Activated T-helper 1 cell treated with anti-CD3 and anti-CD28 coated beads, Interleukin-2, amount 50 U/mL, for 16 hours (primary cell): ENCODE results near the gene RASA3.

ENCODE experiments used
- DNase-seq, 2 donors: peaks; one replicate each; pipeline ENCODE4 v3.0.0-alpha.2; 2020; ENCODE audit warnings: low read depth in 1 of 2, low spot score in 1 of 2

RASA3 gene

GRCh38 chr13:113960276-113960948, 172.0 kb downstream of the RASA3 start:
- DNase-seq, result no peak

DNA sequence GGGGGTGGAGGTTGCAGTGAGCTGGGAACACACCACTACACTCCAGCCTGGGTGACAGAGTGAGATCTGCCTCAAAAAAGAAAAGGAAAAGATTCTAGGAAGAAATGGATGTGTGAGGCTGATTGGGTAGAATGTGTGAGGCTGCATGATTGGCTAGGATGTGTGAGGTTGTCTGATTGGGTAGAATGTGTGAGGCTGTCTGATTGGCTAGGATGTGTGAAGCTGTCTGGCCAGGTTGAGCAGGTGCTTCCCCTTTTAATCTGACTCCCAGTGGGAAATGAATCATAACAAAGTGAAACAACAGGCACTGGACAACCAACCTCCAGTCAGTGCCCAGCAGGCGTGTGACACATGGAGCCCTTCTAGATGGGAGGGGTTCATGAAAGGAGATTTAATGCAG, 173.2 kb downstream of the RASA3 start:
- no peak for DNase-seq

DNA sequence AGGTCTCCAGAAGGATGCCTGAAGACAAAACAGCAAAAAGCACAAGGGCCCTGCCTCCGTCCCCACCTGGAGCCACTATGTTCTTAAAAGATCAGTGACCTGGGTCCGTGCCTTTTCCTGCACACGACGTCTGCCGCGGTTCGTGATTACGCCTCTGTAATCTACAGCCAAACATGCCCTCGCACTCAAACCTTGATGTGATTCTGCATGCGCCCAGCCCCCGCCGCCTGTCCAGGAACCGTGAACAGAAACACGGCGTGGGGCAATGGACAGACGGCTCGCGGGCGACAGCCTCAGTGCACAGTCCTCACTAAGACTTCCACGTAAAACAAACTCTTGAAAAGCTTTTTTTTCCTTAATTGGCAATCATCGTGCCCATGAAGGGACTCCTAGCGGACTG, 174.1 kb downstream of the RASA3 start:
- no peak for DNase-seq

- DNase-seq, result no peak
Measured at GRCh38 chr13:113956571-113956970, 175.9 kb downstream of the RASA3 start.

DNA sequence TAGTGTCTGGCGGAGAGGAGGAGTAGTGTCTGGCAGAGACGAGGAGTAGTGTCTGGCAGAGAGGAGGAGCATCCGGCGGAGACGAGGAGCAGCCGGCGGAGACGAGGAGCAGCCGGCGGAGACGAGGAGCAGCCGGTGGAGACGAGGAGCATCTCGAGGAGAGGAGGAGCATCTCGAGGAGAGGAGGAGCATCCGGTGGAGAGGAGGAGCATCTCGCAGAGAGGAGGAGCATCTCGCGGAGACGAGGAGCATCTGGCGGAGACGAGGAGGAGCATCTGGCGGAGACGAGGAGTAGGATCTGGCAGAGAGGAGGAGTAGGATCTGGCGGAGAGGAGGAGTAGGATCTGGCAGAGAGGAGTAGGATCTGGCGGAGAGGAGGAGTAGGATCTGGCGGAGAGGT, 176.7 kb downstream of the RASA3 start:
- DNase-seq, result no peak

DNA sequence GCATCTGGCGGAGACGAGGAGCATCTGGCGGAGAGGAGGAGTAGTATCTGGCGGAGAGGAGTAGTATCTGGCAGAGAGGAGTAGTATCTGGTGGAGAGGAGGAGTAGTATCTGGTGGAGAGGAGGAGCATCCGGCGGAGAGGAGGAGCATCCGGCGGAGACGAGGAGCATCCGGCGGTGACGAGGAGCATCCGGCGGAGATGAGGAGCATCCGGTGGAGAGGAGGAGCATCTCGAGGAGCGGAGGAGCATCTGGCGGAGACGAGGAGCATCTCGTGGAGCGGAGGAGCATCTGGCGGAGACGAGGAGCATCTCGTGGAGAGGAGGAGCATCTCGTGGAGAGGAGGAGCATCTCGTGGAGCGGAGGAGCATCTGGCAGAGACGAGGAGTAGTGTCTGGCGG, 177.2 kb downstream of the RASA3 start:
- no peak for DNase-seq

DNA sequence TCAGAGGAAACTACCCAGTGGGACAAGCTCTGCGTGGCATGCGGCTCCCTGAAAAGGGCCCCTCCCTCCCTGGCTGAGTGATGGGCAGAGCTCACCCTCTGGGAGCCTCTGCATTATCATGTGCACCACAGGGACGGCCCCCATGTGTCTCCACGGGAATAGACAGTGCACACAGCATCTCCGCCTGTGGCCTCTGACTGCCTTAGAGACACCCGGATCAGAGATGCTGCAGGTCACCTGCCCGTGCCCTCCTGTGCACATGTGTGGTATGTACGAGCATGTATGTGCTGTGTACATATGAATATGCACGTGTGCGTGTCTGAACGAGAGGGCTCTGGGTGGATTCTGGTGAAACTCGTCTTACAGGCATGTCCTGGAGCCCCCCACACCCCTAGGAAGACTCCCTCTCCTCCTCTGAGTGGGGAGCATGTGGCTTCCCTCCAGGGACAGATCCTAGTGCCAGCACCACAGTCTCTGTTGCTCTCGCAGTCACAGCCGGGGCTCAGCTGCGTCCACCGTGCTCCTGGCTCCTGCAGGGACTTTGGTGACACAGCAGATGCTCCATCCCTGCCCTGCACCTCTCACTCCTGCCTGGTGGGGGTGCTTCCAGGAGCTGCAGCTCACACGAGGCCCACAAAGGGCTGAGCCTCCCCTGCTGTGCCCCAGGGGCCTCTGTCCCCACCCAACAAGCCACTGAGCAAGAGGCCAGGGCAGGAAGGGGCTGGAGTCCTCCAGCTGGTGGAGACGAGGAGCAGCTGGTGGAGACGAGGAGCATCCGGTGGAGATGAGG, 178.2 kb downstream of the RASA3 start:
- DNase-seq, result no peak

GRCh38 chr13:113953561-113953960, 178.9 kb downstream of the RASA3 start:
- no peak for DNase-seq

DNA sequence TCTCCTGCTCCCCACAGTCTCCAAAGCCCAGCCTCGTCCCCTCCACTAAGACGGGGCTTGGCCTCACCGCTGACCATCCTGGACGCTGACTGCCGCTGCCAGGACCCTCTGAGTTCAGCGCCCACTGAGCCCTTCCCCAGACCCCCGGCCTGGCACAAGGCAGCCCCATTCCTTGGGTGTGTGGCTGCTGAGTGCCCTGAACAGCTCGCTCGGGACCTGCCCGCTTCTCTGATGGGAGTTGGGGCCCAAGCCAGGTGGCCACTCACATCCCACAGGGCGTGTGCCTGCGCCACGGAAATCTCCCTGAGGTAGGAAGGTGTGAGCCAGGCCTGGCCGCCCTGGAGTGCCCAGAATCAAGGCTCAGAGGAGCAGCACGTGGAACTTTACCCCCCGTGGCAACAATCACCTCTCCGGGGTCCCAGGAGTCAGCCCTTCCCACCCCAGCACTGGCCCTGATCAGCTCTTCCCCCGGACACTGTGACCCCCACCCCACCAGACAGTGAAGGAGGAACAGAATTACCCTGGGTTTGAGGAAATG, 179.4 kb downstream of the RASA3 start:
- DNase-seq, result no peak

GRCh38 chr13:113952151-113952982, 180.1 kb downstream of the RASA3 start:
- DNase-seq, result no peak

DNA sequence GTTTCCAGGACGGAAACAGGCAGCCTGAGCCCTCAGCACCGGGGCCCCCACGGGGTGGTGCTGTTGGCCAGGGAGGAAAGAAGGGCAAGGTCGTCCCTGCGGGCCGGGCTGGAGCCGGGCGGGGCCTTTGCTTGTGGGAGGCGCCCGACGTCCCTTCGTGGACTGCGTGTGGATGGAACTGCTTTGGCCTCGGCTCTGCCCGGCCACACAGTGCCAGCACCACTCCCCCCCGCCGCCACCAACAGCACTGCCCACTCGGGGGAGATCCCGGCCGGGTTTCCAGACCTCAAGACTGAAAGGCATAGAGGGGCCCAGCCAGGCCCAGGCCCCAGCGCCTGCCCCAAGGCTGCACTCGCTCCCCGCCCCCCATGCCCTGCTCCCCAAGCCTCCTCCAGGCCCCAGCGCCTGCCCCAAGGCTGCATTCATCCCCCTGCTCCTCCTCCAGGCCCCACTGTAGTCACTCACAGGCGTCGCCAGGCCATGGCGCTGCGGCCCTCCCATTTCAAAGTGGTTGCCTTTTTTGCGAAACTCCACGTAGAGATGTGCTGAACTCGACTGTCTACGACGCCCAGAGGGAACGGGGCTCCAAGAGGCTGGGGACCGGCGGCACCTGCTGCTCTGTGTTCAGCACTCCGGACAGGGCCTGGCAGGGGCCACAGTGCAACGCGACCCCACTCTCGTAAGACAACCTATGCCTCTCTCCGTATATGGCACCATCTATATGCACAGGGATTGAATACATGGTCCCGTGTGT, 181.0 kb downstream of the RASA3 start:
- peak in 1 of 2 donors; percentile 27 for DNase-seq

GRCh38 chr13:113950451-113951245, 181.8 kb downstream of the RASA3 start:
- no peak for DNase-seq

DNA sequence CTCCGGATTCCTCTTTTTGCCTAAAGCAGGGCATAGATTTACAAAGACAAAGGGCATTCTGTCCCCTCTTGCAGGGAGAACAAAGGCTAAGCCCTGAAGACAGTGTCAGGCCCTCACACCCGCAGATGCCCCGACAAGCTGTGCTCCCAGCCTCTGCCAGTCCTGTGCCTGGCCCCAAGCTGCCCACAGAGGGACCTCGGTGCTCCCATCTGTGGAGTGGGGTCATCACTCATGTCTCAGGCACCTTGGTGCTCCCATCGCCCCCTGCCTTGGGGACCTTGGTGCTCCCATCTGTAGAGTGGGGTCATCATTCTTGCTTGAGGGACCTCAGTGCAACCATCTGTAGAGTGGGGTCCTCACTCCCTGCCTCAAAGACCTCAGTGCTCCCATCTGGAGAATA, 182.9 kb downstream of the RASA3 start:
- DNase-seq, result no peak

DNA sequence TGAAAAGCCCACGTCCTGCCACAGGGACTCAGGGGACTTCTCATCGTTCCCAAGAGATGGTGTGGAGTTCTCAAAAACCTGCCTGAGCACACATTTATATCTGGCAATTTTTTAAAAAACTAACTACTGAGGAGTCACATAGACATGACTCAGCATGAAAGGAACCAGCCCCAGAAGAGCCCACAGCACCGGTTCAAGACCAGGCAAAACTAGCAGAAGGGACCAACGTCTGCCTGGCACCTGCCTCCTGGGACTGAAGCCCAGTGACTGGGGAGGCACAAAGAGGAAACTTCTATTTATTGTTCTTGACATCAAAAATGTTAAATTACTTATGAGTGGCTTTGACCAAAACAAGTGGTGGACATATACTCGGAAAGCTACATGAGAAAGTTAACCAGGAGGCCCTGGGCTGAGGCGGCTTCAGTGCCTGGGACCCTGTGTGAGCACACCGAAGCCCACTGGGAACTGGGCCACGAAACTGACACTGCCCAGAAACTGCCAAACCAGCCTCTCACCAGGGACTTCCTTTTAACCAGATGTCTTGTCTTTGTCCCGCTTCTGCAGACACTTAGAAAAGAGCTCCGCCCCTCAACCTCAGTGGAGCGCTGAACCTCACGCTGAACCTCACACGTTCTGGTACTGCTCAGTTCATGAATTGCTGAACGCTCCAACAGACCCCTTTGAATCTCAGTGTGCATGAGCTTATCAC, 184.2 kb downstream of the RASA3 start:
- no peak for DNase-seq

DNA sequence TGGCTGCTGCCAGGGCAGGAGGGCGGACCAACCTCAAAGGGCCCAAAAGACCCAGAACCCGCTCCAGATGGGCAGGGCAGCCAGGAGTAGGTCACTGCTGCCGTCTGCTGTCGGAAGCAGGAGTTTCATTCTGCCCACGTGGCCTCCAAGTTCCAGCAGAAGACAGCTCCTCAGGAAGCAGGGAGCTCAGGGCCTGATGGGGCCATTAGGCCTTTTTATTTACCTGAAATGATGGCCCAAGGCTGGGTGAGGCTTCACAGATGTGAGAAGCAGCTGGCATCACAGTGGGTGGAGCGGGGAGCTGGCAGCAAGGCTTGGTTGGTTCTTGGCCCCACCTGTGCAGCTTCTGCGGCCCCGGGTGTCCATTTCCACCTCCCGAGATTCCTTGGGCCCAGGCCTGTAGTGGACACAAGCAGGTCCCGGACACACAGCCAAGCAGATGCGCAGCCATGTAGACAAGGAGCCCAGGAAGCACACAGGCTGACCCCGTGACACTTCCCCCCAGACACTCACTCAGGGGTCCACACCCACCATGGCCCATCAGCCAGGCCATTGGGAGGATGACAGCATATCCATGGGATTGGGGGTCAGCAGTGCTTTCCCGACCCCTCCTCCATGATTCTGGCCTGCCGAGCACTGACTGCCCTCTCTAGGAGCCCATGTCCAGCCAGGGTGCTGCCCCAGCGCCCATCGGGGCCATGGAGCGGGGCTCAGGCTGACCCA, 185.0 kb downstream of the RASA3 start:
- DNase-seq, result no peak

DNA sequence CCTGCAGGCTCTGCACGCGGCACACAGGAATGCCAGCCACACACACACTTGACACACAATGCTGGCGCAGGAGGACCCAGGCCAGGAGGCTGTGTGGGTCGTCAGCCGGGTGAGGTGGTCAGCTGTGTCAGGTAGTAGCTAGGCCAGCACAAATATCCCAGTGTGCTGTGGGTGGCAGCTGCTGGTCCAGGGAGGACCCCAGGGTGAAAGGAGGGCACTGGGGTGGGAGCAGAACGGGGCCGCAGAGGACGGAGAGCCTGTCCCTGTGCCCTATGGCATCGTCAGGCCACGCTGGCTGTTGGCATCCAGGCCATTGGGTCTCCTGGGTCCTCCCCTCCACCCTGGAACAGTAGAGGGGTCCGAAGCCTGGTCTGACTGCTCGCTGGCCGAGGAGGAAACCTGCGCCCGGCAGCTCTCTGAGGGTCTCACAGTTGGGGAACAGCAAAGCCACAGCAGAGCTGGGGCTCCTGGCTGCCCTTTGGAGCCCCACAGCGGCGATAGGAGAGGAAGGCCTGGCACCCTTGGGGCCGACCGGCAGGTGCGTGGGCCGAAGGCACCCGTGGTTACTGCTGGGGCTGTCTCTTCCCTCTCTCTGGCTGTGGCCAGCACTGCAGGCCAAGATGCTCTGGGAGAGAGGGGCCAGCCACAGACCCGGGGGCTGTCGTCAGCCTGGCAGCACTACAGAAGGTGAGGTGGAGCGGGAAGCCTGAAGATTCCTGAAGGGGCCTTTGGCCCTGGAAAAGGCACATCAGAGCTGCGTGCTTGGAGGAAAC, 185.8 kb downstream of the RASA3 start:
- no peak for DNase-seq

DNA sequence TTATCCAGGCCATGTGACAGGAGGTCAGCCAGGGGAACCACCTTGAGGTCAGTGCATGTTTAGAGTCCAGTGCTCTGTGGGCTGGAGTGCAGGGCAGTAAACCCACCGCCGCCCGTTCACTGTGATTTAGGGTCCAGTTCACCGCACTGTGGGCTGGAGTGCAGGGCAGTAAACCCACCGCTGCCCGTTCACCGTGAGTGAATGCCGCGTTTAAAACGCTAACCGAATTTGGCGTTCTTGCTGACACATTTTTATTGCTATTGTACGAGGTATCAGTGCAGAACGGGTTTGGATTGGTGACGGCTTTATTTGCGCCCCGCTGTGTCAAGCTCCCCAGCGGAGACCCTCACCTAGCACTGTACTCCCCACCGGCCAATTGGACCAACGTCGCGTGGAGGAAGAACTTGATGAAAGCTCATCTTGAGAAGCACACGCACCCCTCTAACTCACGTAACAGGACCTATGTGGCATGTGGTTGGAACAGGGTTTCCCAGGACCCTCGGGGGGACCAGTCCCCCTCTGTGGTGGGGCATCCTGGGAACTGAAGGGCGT, 186.5 kb downstream of the RASA3 start:
- DNase-seq, result no peak
